Tibial artery (tissue), 4 donors: Measurements from ENCODE around the gene TMBIM6.

Experiments used
- DNase-seq, 2 donors: peaks; one replicate each; pipeline ENCODE4 v3.0.0-alpha.2; 2019
- H3K27ac ChIP-seq, 2 donors: fragments of 200-600 bp; sonication (generic) in 1 of 2; 1 replicate in 1 of 2; 2 replicates in 1 of 2; pipeline ENCODE4 v1.5.1; 2018 to 2019; ENCODE audit warnings: mild to moderate bottlenecking in 1 of 2
- H3K27me3 ChIP-seq, 2 donors: fragments of 200-600 bp; sonication (generic) in 1 of 2; one replicate each; pipeline versions ENCODE4 v1.5.1 to v1.6.0; 2016 to 2019
- H3K36me3 ChIP-seq, 3 donors: fragments of 200-600 bp; sonication (generic) in 2 of 3; one replicate each; pipeline ENCODE4 v1.5.1; 2016 to 2019; ENCODE audit warnings: mild to moderate bottlenecking in 2 of 3
- H3K4me1 ChIP-seq, 4 donors: fragments of 200-600 bp; sonication (generic) in 2 of 4; 1 replicate in 3 of 4; 2 replicates in 1 of 4; pipeline ENCODE4 v1.5.1; 2016 to 2019
- H3K4me3 ChIP-seq, 2 donors: fragments of 200-600 bp; sonication (generic) in 1 of 2; 1 replicate in 1 of 2; 2 replicates in 1 of 2; pipeline ENCODE4 v1.5.1; 2018 to 2019; ENCODE audit warnings: mild to moderate bottlenecking in 2 of 2
- H3K9me3 ChIP-seq, 3 donors: fragments of 200-600 bp; sonication (generic) in 1 of 3; one replicate each; pipeline ENCODE4 v1.5.1; 2016 to 2019
- intact Hi-C: fragments of 100-400 bp; cut with DNase I; formaldehyde crosslinking; loops from one replicate; pipeline ENCODE4 v1.15.0; 2023; ENCODE audit warnings: low total_unique reads
- TF ChIP-seq, protein P1 (sequence below), 2 experiments: fragments of 200-600 bp in 1 of 2; fragments of 450-650 bp in 1 of 2; IDR thresholded peaks; one replicate each; pipeline ENCODE4 v1.5.1; 2017 to 2019; ENCODE audit warnings: antibody characterized with exemption in 2 of 2, mild to moderate bottlenecking in 1 of 2, moderate library complexity in 1 of 2

Gene TMBIM6

DNA sequence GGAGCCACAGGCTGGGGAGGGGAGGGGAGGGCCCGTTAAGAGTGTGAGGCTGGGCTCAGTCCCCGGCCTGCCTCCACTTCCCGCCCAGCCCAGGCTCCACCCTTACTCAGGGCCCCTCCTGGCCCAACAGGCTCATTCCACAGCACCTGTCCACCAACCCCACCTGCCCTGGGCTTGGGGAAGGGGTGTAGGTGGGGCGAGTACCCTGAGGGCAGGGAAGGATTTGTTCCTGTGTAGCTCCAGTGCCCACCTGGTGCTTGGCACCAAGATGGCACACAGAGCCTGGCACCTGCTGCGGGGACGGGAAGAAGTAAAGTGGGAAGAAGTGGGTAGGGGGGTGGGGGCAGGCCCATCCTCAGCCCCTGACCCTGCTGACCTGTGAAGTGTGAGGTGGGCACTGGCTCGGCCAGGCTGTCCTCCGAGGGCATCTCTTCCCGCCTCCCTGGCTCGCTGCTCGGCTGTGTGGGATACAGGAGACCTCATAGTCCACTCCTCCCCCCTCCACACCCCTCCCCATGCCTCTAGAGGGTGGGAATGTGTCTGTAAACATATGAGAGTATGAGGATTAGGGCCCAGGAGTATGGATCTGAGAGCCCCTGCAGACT is 51.7 kb downstream of the TMBIM6 start:
- H3K36me3 ChIP-seq: peaks cover 15 to 71% (median 58%) of the 10 kb centered on the region in 3 donors
- H3K27ac ChIP-seq: no peak overlapping the region
- H3K9me3 ChIP-seq: no peaks in the 10 kb centered on the region
- DNase-seq: no peak
- TF ChIP-seq, protein P1, sequence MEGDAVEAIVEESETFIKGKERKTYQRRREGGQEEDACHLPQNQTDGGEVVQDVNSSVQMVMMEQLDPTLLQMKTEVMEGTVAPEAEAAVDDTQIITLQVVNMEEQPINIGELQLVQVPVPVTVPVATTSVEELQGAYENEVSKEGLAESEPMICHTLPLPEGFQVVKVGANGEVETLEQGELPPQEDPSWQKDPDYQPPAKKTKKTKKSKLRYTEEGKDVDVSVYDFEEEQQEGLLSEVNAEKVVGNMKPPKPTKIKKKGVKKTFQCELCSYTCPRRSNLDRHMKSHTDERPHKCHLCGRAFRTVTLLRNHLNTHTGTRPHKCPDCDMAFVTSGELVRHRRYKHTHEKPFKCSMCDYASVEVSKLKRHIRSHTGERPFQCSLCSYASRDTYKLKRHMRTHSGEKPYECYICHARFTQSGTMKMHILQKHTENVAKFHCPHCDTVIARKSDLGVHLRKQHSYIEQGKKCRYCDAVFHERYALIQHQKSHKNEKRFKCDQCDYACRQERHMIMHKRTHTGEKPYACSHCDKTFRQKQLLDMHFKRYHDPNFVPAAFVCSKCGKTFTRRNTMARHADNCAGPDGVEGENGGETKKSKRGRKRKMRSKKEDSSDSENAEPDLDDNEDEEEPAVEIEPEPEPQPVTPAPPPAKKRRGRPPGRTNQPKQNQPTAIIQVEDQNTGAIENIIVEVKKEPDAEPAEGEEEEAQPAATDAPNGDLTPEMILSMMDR (IDR thresholded peaks at IDR 0.05): no peak
- H3K27me3 ChIP-seq: no peaks in the 10 kb centered on the region
- H3K4me3 ChIP-seq: no peak overlapping the region
- intact Hi-C loops: no loop called here
- no peaks in the 10 kb centered on the region for H3K4me1 ChIP-seq

GRCh38 chr12:49793620-49794019 is 52.3 kb downstream of the TMBIM6 start:
- no peak for DNase-seq
- no peak overlapping the region for H3K4me3 ChIP-seq
- intact Hi-C loops: no loop called here
- H3K27me3 ChIP-seq: no peaks in the 10 kb centered on the region
- no peak overlapping the region for H3K27ac ChIP-seq
- H3K9me3 ChIP-seq: no peaks in the 10 kb centered on the region
- peaks cover 21 to 77% (median 63%) of the 10 kb centered on the region in 3 donors for H3K36me3 ChIP-seq
- TF ChIP-seq, protein P1 (IDR thresholded peaks at IDR 0.05): no peak
- H3K4me1 ChIP-seq: no peaks in the 10 kb centered on the region

GRCh38 chr12:49794021-49794420 is 52.7 kb downstream of the TMBIM6 start:
- H3K27ac ChIP-seq: no peak overlapping the region
- no peak overlapping the region for H3K4me3 ChIP-seq
- no peak for DNase-seq
- peaks cover 25 to 81% (median 65%) of the 10 kb centered on the region in 3 donors for H3K36me3 ChIP-seq
- TF ChIP-seq, protein P1 (IDR thresholded peaks at IDR 0.05): no peak
- H3K9me3 ChIP-seq: no peaks in the 10 kb centered on the region
- H3K4me1 ChIP-seq: no peaks in the 10 kb centered on the region
- intact Hi-C loops: no loop called here
- no peaks in the 10 kb centered on the region for H3K27me3 ChIP-seq

- TF ChIP-seq, protein P1 (IDR thresholded peaks at IDR 0.05): no peak
- Histone ChIP-seq H3K4me3 (no peak overlapping the region), H3K27ac (no peak overlapping the region), H3K27me3 (no peaks in the 10 kb centered on the region), H3K9me3 (no peaks in the 10 kb centered on the region), H3K36me3 (peaks cover 32 to 88% (median 72%) of the 10 kb centered on the region in 3 donors), H3K4me1 (no peaks in the 10 kb centered on the region)
- intact Hi-C loops: no loop called here
- DNase-seq: no peak
Measured at GRCh38 chr12:49794811-49795653, 53.7 kb downstream of the TMBIM6 start.

DNA sequence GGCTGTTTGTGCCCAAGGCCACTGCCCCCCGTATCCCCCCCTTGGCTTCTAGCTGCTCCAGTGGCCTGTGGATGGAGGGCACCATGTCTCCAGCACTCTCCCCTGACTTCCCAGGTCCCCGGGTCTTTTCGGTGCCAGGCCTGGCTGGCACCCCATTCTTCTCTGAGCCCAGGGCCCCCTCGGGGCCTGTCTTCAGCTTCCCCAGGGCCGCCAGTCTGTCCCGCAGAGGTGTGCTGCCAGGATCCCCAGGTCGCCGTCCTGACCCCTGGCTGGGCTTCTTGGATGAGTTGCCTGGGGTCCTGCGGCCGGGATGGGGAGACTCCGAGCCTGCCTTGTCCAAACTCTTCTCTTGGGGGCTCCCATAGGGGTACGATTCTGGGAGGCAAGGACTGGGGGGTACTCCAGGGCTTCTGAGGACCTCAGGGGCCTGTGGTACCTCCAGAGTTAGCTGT is 54.3 kb downstream of the TMBIM6 start:
- no peaks in the 10 kb centered on the region for H3K27me3 ChIP-seq
- H3K4me3 ChIP-seq: no peak overlapping the region
- H3K9me3 ChIP-seq: no peaks in the 10 kb centered on the region
- no peak overlapping the region for H3K27ac ChIP-seq
- no peaks in the 10 kb centered on the region for H3K4me1 ChIP-seq
- TF ChIP-seq, protein P1 (IDR thresholded peaks at IDR 0.05): no peak
- DNase-seq: no peak
- peaks cover 37 to 91% (median 75%) of the 10 kb centered on the region in 3 donors for H3K36me3 ChIP-seq
- intact Hi-C loops: no loop called here
